IMR-90 (cell line): ENCODE results near the gene SLC4A4. TPM values are rescaled to one million over a fixed set of nuclear protein-coding genes. Genes with fewer than 3 reads are reported as not detected.

Experiments used
- ATAC-seq: fragments of 200-7000 bp; cut with Tn5 transposase; 2 replicates; pipeline ENCODE4 v1.9.1; 2020; ENCODE audit warnings: low read depth, mild to moderate bottlenecking, moderate library complexity
- BruUV-seq: library from RNA; stranded (reverse); fragments of 400-500 nt; replicated peaks from 2 replicates; lab custom pipeline; 2021; lab: Mats Ljungman, UMichigan
- CTCF ChIA-PET: fragments of 300-600 bp; formaldehyde crosslinking; extraction: SDS; loops from one replicate; lab custom pipeline; 2021; ENCODE audit warnings: antibody characterized with exemption; lab: Yijun Ruan, JAX
- POLR2A ChIA-PET: fragments of 300-600 bp; sonication (Branson Sonifier 250); formaldehyde crosslinking; loops from one replicate; lab custom pipeline; 2022; ENCODE audit warnings: antibody characterized with exemption; ENCODE audit not compliant: unreplicated experiment; lab: Charles Lee
- DNase-seq: peaks from one replicate; pipeline ENCODE4 v3.0.0; 2013
- H2AFZ ChIP-seq: replicated peaks from 2 replicates; pipeline ENCODE3; 2013; ENCODE audit warnings: low read length, mild to moderate bottlenecking; ENCODE audit not compliant: poor library complexity
- H2AK5ac ChIP-seq: 2 replicates; pipeline ENCODE4 v1.6.1; 2013; ENCODE audit warnings: low read depth, low read length, inconsistent platforms
- H2AK9ac ChIP-seq: replicated peaks from 2 replicates; pipeline ENCODE3; 2013; ENCODE audit warnings: mild to moderate bottlenecking, low read depth, low read length, moderate library complexity; ENCODE audit not compliant: poor library complexity
- H2BK120ac ChIP-seq: 2 replicates; pipeline ENCODE4 v1.6.1; 2013; ENCODE audit warnings: low read depth, low read length, inconsistent platforms
- H2BK15ac ChIP-seq: 3 replicates; pipeline ENCODE4 v1.6.1; 2013; ENCODE audit warnings: low read depth, low read length, inconsistent platforms
- H2BK20ac ChIP-seq: 2 replicates; pipeline ENCODE4 v1.6.1; 2013; ENCODE audit warnings: low read depth, mild to moderate bottlenecking, inconsistent platforms, low read length, moderate library complexity
- H2BK5ac ChIP-seq: 2 replicates; pipeline ENCODE4 v1.6.1; 2013; ENCODE audit warnings: mild to moderate bottlenecking, low read depth, low read length, inconsistent platforms; ENCODE audit not compliant: poor library complexity, severe bottlenecking
- H3K14ac ChIP-seq: replicated peaks from 2 replicates; pipeline ENCODE4 v1.6.1; 2013; ENCODE audit warnings: low read depth, low read length, inconsistent platforms
- H3K18ac ChIP-seq: 2 replicates; pipeline ENCODE4 v1.6.1; 2013; ENCODE audit warnings: low read depth, low read length, control low read depth
- H3K23ac ChIP-seq: 2 replicates; pipeline ENCODE4 v1.6.1; 2013; ENCODE audit warnings: low read depth, low read length, inconsistent platforms
- H3K27ac ChIP-seq: 2 replicates; pipeline ENCODE4 v1.5.1; 2013; ENCODE audit warnings: mild to moderate bottlenecking, control low read depth, low read length; ENCODE audit not compliant: insufficient read depth
- H3K27me3 ChIP-seq: 2 replicates; pipeline ENCODE4 v1.6.1; 2013; ENCODE audit warnings: low read length; ENCODE audit not compliant: control insufficient read depth, insufficient read depth
- H3K36me3 ChIP-seq: 2 replicates; pipeline ENCODE4 v1.6.1; 2013; ENCODE audit warnings: low read length, mixed read lengths; ENCODE audit not compliant: control insufficient read depth, insufficient read depth
- H3K4ac ChIP-seq: 2 replicates; pipeline ENCODE4 v1.6.1; 2013; ENCODE audit warnings: low read depth, low read length, inconsistent platforms
- H3K4me1 ChIP-seq: 2 replicates; pipeline ENCODE4 v1.6.1; 2013; ENCODE audit warnings: low read length, mixed read lengths; ENCODE audit not compliant: control insufficient read depth, insufficient read depth
- H3K4me2 ChIP-seq: 2 replicates; pipeline ENCODE4 v1.6.1; 2013; ENCODE audit warnings: low read depth, mild to moderate bottlenecking, control low read depth, low read length, moderate library complexity
- H3K4me3 ChIP-seq: 2 replicates; pipeline ENCODE4 v1.5.1; 2013; ENCODE audit warnings: low read depth, mild to moderate bottlenecking, control low read depth, low read length, moderate library complexity; ENCODE audit not compliant: insufficient read depth
- H3K56ac ChIP-seq: 2 replicates; pipeline ENCODE4 v1.6.1; 2013; ENCODE audit warnings: low read length, inconsistent platforms; ENCODE audit not compliant: insufficient read depth; ENCODE audit errors: extremely low read depth
- H3K79me1 ChIP-seq, 2 experiments: 2 replicates each; pipeline ENCODE4 v1.6.1; 2013; ENCODE audit warnings: low read length in 2 of 2, inconsistent platforms in 1 of 2, low read depth in 1 of 2
- H3K9ac ChIP-seq: 2 replicates; pipeline ENCODE4 v1.6.1; 2013; ENCODE audit warnings: low read depth, low read length, control low read depth
- H3K9me1 ChIP-seq: 2 replicates; pipeline ENCODE4 v1.6.1; 2013; ENCODE audit warnings: low read length, inconsistent platforms; ENCODE audit not compliant: insufficient read depth
- H3K9me3 ChIP-seq: 2 replicates; pipeline ENCODE4 v1.6.1; 2013; ENCODE audit warnings: low read length; ENCODE audit not compliant: control insufficient read depth, insufficient read depth
- H4K20me1 ChIP-seq: 2 replicates; pipeline ENCODE4 v1.6.1; 2013; ENCODE audit warnings: low read length, inconsistent platforms; ENCODE audit not compliant: insufficient read depth
- H4K5ac ChIP-seq: 2 replicates; pipeline ENCODE4 v1.6.1; 2013; ENCODE audit warnings: mild to moderate bottlenecking, low read depth, low read length, control low read depth
- H4K8ac ChIP-seq, 2 experiments: 2 replicates each; pipeline ENCODE4 v1.6.1; 2013; ENCODE audit warnings: low read depth in 2 of 2, low read length in 2 of 2, control low read depth in 1 of 2, inconsistent platforms in 1 of 2
- H4K91ac ChIP-seq: 2 replicates; pipeline ENCODE4 v1.6.1; 2013; ENCODE audit warnings: low read depth, low read length, inconsistent platforms; ENCODE audit not compliant: insufficient read depth
- CEBPB ChIP-seq: IDR thresholded peaks from 2 replicates; pipeline ENCODE4 v1.6.1; 2012; ENCODE audit warnings: low read depth, low read length, improper control_type of control experiment
- MXI1 ChIP-seq: IDR thresholded peaks from 2 replicates; pipeline ENCODE4 v1.6.1; 2012; ENCODE audit warnings: low read depth, mild to moderate bottlenecking, low read length, moderate library complexity, borderline replicate concordance
- WGBS, 2 experiments: methylation state at CpG; one replicate each; pipeline versions ENCODE4 v1.1.5 to v1.1.7; 2013; ENCODE audit warnings: missing lambda C conversion rate in 2 of 2; ENCODE audit not compliant: insufficient read length in 1 of 2; ENCODE audit errors: extremely low coverage in 2 of 2; 5-methylcytosine and 5-hydroxymethylcytosine counted together
- dilution Hi-C: fragments of 300-500 bp; cut with HindIII; formaldehyde crosslinking; loops from one replicate; pipeline ENCODE4 v1.14.3; 2018; ENCODE audit warnings: low sequenced_read_pairs; ENCODE audit not compliant: unreplicated experiment
- in situ Hi-C: fragments of 300-500 bp; cut with MboI; formaldehyde crosslinking; loops from 3 replicates; pipeline ENCODE4 v1.14.3; 2019; ENCODE audit warnings: low sequenced_read_pairs, inconsistent platforms, mixed read lengths
- intact Hi-C: fragments of 100-400 bp; cut with micrococcal nuclease; formaldehyde crosslinking; loops from 2 replicates; pipeline ENCODE4 v1.10.0; 2022
- polyA plus RNA-seq, 3 experiments: library from polyadenylated mRNA; depleted of rRNA; stranded (reverse); fragments of >200 nt; gene quantifications; 2 replicates each; pipeline ENCODE4 v1.2.3, GENCODE V29; 2012; ENCODE audit warnings: low replicate concordance in 1 of 3
- total RNA-seq: library from RNA; depleted of rRNA; stranded (reverse); fragments of >200 nt; gene quantifications from 2 replicates; pipeline ENCODE4 v1.2.3, GENCODE V29; 2012

Gene SLC4A4
- total and polyA plus RNA-seq, 2 of the 4 experiments (the other 2 are of a cell fraction) = 5.6 to 16.8 TPM

DNA sequence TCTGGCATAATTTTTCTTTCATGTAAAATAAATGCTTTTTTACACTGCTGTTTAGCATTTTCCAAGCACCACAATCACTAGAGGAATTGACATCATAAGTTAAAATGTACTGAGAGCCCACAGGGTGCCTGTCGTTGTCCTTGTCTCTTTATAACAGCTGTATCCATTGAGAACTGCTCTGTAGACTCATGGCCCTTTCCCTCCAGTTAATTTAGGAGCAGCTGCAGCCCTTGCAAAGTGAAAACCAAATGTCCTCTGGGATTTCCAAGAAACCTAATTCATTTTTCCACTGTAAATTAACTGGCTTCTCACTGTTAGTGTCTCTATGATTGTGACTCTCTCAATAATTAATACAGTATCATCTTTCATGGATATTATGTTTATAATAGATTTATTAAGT, 185.9 kb downstream of the SLC4A4 start:
- H3K14ac ChIP-seq = no peak overlapping the region
- H2BK5ac ChIP-seq = no peak overlapping the region
- H3K4me2 ChIP-seq = no peak overlapping the region
- H4K5ac ChIP-seq = no peak overlapping the region
- H3K9me1 ChIP-seq = no peaks in the 10 kb centered on the region
- H3K23ac ChIP-seq = no peak overlapping the region
- BruUV-seq = no TSS peak
- H3K56ac ChIP-seq = no peak overlapping the region
- intact Hi-C loops (no loop called here), dilution Hi-C loops (no loop called here), in situ Hi-C loops (no loop called here)
- peaks cover 9% of the 10 kb centered on the region for H3K36me3 ChIP-seq
- no peak overlapping the region for H3K4me3 ChIP-seq
- H3K27me3 ChIP-seq = no peaks in the 10 kb centered on the region
- no peak overlapping the region for H3K18ac ChIP-seq
- H2AFZ ChIP-seq = no peak overlapping the region
- no peak overlapping the region for H3K9ac ChIP-seq
- H3K4me1 ChIP-seq = peaks cover 2% of the 10 kb centered on the region
- WGBS, 2 experiments = 60% methylated on average over 1 of the region's 1 CpG; no CpG with 5 or more reads in 1 of the 2 experiments
- no peak overlapping the region for H2BK20ac ChIP-seq
- no peak overlapping the region for H3K4ac ChIP-seq
- no peak for ATAC-seq
- no peak overlapping the region for H2BK120ac ChIP-seq
- CTCF ChIA-PET = interaction anchor here (1.5 kb wide), 1 partner anchor 10 kb away, joined by 4 read pairs; no protein-coding TSS in a partner anchor
- TF ChIP-seq MXI1 = no peak
- TF ChIP-seq CEBPB = no peak
- H2BK15ac ChIP-seq = no peak overlapping the region
- POLR2A ChIA-PET = interaction anchor here (0.6 kb wide), 1 partner anchor 530 kb away, joined by 3 read pairs; no protein-coding TSS in a partner anchor
- no peak overlapping the region for H4K8ac ChIP-seq
- H4K91ac ChIP-seq = no peak overlapping the region
- no peaks in the 10 kb centered on the region for H3K9me3 ChIP-seq
- no peak overlapping the region for H3K27ac ChIP-seq
- H2AK5ac ChIP-seq = no peak overlapping the region
- DNase-seq = no peak
- H4K20me1 ChIP-seq = no peaks in the 10 kb centered on the region
- peaks cover 9 to 15% of the 10 kb centered on the region in 2 experiments; a peak in 2 of 4 replicates for H3K79me1 ChIP-seq
- H2AK9ac ChIP-seq = no peak overlapping the region
